GM18507 (cell line): ENCODE measurements around the gene TSPEAR.

ENCODE experiments used
- DNase-seq: peaks from one replicate; pipeline ENCODE4 v3.0.0; 2011; ENCODE audit warnings: low read depth; ENCODE audit not compliant: insufficient read length; ENCODE audit errors: extremely low spot score
- FAIRE-seq: peaks from 2 replicates; lab custom pipeline; 2011; peaks lifted over from hg19 to GRCh38; lab: Jason Lieb, UNC

TSPEAR gene

DNA sequence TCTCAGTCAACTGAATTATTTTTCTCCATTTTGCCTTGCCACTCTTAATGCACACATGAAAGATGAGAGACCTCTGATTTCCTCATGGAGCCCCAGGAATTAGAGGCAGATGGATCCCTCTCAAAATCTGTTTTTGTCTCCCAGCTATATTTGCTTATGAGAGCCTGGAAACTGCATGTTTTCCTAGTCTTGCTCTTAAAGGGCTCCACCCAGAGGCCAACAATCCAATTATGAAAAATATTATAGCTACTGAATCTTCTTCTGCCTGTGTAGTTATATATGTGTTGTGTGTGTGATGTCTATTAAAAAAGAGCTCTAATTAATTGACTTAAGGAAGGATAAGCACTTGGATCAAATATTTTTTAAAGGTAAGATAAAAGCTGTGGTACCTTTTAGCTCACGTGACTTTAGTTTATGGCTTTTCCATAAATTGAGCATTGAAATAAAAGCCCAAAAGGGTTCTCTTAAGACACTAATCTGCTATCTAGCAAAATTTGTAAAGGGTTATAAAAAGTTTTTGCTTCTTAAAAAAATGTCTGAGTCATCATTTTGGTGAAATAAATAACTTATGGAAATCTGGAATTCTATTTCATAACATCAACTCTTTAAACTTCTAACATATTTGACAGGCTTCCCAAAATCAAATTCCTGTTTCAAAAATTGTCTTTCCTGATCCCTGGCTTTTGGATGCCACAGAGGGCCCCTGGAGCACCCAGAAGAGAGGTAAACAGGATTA lies 31.2 kb upstream of the TSPEAR start:
- FAIRE-seq (no peak), DNase-seq (no peak)

DNA sequence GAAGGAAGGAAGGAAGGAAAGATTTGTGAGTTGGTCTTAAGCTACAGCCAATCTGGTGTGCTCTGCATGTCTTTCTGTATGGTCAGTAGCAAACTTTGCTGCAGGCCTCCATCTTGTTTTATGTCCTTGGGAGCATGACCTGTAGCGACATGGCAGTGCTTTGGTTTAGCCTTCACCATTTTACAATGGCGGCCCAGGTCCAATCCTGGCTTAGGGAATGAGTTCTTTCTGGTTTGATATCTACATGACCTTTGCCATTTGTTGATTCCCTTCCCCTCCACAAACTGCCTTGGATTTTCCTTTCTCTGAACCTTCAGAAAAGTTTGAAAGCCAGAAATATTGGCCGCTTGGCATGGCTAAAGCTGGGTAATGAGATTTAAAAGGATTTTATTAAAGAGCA lies 30.5 kb upstream of the TSPEAR start:
- DNase-seq (no peak), FAIRE-seq (no peak)

DNA sequence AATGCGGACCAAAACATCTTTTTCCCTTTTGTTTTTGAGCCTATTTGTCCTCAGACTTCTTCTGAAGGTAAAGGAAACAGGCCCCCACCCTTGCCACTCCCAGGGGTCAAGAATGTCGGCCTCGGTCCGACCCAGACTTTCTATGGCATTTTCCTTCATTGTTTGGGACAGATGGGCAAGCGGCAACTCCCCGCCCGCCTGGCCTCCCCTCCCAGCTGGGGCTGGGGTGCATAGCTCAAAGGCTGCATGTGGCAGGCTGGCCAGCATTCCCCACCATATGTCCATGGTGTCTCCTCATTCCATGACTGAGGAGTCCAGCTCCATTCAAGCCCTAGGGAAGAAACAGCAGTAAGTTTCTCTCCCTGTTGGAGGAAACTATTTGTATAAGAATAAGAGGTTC lies 29.4 kb upstream of the TSPEAR start:
- no peak for DNase-seq
- no peak for FAIRE-seq

DNA sequence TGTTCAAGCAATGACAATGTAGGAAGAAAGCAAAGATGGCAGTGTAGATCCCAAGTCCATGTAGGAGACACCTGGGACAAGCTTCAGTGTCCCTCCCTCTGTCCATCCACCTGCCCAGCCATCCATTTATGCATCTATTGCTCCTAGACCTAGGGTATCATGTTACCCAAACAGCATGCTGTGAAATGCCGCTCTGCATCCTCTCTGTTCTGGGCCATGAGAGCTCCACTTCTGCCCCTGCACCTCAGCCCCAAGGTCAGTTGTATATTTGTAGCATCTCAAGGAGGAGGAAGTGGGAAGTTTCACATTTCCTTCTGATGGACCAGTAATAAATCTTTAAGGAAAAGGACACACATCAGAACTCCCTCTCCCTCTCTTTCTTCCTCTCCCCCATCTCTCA lies 27.9 kb upstream of the TSPEAR start:
- DNase-seq (no peak), FAIRE-seq (no peak)

DNA sequence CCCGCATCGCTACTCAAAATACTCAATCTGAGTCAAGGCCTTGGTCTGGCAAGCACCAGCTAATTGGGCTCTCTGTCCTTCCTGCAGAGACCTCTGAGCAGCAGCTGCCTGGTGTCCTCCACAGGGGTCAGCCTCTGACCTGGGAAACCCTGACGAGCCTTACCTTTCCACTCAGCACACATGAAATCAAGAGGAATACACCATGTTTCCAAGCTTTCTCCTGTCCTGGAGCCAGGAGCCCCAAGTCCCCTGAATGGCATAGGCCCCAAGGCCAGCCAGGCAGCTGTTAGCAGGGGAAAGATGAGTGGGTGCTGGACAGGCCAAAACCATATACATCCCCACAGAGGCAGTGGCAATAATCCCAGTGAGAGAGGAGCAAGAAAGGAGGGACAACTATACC lies 27.2 kb upstream of the TSPEAR start:
- DNase-seq (no peak), FAIRE-seq (no peak)

DNA sequence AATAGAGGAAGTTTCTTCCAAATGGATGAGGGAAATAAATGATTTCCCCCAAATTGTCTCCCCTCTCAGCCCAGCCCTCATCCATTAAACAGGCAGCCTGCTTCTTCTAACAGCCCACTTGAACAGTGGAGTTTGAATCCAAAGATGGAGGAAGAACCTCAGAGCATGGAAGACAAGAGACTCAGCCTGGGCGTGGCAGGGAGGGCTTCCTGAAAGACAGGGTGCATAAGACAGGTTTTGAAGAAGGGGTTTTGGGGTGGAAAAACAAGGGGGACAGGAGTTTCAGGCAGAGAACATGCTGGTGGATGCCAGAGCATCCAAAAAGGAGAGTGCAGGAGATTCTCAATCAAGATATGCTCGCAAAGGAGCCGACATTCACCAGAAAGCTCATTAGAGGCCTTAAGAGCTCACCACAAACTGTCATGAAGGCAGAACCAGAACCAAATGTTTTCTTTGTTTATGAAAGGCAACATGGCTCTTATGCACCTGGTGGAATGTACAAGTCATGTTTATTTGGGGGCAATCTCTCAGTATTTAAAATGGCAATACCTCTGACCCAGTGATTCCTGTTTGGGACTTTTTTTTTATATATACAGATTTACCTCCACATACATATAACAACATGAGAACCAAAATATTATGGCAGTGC lies 26.5 kb upstream of the TSPEAR start:
- DNase-seq: no peak

DNA sequence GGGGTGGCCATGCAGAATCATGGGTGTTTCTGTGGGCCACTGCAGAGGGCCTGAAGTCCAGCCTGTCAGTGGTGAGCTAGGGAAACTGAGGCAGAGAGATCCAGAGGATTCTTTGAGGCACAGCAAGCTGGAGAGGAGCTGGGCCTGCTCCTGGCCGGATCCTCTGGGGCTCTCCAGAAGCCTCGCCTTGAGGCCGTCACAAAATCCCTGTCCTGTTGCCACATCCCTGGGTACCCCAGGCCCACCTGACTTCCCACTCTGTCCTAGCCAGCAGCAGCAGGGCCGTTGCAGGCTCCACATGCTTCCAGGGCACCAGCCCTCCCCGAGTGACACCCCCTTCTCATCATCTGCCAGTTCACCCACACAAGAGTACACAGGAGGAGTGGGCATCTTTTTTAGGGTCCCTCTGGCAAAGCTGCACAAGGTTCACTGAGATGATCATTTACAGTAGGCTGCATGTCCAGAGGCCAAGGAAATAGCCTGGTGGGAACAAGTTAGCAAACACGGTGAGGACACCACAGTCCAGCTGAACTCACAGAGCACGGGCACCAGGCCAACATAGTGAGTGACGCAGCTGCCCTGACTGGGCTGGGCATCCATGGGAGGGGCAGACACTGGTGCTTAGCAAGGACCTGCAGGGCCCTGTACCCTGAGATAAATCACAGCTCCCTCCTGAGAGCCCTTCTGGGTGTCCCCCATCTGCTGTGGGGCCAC lies 25.1 kb upstream of the TSPEAR start:
- DNase-seq (no peak), FAIRE-seq (no peak)

More for the DNA sequence above, 26.5 kb upstream of the TSPEAR start:
- no peak for FAIRE-seq

DNA sequence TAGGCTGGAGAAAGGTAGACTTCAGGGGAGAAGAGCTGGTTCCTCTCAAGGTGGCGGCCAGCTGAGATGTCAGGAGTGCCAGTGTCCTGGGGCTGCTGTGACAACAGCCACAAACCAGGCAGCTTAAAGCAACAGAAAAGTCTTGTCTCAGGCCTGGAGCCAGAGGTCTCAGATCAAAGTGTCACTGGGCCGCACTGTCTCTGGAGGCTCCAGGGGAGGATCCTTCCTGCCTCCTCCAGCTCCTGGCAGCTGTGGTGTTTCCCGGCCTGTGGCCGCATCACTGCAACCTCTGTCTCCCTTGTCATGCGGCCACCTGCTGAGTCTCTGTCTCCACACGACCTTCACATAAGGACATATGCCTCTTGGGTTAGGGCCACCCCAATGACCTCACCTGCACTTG lies 24.4 kb upstream of the TSPEAR start:
- FAIRE-seq (no peak), DNase-seq (no peak)

DNA sequence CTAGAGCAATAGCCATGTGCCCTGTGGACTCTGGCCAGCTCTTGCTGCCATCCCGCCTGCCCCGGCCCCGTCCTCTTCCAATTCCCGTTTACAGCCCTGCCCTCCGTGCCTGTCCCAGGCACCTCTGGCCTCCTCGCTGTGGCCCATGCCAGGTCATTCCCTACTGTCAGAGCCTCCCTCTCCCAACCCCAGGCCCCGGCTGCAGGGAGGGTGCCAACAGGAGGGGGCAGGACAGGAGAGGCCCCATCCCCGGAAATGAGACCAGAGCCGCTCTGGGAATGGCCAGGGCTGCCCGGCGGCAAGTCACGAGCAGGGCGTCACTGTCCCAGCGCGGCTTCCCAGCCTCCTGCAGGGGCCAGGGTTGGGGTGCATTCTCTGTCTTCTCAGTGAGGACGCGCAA lies 23.5 kb upstream of the TSPEAR start:
- DNase-seq: no peak
- FAIRE-seq: no peak

DNA sequence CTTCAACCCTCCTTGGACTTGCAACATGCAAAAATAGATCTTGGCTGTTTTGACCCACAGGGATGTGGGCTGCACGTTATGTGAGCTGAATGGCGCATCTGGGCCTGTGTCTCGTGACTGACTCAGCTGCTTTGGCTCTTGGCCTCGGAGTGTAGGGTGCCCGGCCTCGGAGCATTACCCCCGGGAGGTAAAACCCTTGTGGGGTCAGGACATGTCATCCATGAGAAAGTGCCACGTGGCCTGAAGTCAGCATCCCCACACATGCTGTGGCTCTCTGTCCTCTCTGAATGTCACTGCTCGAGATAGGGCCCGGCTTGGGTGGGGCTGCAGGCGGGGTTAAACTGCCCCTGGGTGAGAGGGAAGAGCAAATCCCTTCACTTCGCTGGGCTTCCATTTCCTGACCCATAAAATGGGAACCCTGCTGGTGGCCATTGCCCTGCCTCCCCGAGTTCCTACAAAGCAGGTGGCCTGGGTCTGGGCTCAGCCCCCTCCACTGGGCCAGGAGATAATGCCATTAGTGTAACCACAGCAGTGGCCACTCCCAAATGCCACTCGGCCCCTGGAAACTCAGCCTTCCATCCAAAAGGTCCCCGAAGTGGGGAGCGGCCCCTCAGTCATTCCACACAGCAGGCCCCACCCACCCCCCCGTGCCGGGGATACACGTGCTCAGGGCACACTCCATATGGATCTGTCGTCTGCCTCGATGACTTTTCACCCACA lies 22.8 kb upstream of the TSPEAR start:
- FAIRE-seq (no peak), DNase-seq (no peak)

DNA sequence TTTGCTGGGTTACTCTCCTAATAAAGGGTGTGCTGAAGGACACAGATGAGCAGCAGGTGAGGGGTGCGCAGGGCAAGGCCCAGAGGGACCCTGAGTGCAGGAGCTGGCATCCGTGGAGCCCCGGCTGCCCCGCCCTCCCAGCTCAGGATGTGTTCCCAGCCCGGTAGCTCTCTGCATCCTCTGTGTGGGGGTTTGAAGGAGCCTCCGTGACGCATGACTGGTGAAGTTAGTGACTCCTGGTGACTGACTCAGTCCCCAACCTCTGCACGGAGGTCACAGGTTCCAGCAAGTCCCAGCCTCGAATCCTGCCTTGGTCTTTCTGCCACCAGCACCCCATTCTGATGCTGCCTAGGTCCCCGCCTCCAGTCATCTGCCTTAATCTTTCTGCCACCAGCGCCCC lies 21.6 kb upstream of the TSPEAR start:
- FAIRE-seq: no peak
- no peak for DNase-seq

DNA sequence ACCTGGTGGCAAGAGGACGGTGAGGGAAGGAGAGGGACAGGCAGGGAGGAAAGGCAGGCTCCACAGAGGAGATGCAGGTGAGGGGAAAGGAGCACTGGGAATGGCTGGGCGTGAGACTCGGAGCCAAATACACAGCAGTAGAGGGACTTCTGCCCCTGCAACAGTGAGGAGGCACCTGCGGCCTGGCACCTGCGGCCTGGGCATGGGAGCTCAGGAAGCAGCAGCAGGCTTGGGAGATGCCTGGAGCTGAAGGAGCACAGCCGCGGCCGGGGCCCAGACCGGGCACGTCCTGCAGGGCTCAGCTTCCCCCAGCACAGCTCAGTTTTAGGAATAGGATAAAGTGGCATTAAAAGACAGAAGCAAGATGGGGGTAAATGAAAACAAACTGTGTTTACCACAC lies 20.9 kb upstream of the TSPEAR start:
- no peak for FAIRE-seq

DNA sequence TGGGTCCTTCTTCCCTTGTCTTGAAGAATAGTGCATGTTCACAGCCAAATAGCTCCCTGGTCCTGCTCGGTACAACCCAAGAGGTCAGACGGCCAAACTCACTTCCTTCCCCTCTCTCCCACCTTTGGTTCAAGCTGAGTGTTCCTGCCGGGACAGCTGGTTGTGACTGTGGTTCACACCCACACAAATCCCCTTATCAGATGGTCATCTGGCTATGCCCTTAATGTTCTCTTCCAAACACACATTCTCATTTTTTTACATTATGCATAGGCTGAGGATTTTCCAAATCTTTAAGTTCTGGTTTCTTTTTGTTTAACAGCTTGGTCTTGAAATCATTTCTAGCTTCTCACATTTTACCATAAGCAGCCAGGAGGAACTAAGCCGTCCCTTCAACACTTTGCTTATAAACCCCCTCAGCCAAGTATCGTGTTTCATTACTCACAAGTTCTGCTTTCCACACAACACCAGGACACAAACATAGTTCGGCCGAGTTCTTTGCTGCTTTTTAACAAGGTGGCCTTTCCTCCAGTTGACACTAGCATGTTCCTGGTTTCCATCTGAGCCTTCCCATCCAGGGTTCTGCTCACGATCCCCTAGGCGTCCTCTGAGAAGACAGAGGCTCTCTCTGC lies 19.7 kb upstream of the TSPEAR start:
- no peak for FAIRE-seq
- DNase-seq: no peak

More for the DNA sequence above, 20.9 kb upstream of the TSPEAR start:
- DNase-seq: no peak

DNA sequence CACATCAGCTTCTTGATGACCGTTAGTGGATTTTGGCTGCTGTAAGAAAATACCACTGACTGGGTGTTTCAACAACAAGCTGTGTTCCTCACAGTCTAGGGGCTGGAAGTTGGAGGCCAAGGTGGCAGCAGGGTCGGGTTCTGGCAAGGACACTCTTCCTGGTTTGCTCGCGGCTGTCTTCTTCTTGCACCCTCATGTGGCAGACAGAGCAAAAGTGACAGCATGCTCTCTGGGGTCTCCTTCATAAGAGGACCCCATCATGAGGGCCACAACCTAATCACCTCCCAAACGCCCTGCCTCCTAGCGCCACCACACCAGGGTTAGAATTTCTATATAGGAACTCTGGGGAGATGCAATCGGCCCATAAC lies 18.6 kb upstream of the TSPEAR start:
- no peak for FAIRE-seq
- no peak for DNase-seq

DNA sequence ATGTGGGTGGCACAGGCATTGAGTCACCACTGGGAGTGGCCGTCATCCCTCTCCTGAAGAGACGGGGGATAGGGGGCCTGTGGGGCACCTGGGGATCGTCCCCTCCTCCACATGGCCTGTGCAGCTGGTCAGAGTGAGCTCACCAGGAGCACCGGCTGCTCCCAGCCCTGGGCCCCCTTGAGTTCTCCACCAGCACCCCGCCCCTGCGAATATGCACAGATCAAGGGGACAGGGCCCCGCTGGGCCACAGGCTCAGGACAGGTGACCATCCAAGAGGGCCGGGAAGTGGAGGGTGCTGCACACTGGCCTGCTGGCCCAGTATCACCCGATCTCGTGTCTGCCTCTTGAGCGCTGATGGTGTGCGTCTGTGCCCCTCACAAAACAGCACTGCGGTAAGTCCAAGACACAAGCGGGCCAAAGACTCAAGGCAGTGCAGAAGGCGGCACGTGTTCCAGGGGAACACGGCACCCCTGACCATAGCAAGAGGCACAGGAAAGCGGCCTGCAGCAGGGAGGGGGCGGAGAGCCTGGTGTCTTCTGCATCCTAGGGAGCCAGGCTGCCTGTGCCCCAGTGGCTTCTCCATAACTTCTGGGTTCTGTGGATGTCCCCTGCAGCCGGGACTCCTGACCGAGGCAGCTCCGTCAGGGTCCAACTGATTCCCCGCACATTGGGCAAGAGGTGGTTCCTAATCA lies 18.1 kb upstream of the TSPEAR start:
- DNase-seq: no peak
- FAIRE-seq: no peak

DNA sequence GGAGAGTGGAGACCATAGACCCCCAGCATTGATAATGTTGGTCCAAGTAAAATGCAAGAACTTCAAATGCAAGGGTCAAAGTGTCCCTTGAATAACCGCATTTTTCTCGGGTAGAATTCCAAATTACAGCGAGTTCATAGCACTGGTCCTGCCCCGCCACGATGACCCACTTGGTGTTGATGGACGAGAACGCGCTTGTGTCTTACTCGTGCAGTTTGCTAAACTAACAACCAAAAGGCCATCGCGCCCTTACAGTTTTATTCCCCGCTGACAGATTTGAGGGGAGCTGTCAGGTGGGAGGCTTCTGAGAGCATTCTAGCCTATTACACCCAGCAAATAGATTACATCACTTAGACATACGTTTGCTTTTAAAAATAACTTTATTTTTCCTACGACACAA lies 17.3 kb upstream of the TSPEAR start:
- FAIRE-seq (no peak), DNase-seq (no peak)

DNA sequence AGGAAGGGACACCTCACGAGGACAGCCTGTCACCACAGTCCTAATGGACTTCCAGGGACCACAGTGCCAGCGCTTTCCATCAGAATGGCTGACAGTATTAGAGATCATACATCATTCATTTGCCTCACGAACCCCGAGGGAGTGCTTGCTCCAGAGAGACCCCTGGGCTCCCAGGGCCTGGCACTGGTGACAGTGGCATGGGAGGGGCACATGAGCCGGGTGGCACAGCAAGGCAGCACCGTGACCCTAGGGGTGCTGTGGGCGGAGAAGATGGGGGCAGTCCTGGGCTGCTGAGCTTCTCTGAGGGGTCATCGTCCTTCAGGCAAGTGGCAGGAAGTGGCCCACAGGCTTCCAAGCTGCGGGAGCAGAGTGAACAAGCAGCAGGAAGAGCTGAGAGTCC lies 16.4 kb upstream of the TSPEAR start:
- FAIRE-seq: no peak
- no peak for DNase-seq

DNA sequence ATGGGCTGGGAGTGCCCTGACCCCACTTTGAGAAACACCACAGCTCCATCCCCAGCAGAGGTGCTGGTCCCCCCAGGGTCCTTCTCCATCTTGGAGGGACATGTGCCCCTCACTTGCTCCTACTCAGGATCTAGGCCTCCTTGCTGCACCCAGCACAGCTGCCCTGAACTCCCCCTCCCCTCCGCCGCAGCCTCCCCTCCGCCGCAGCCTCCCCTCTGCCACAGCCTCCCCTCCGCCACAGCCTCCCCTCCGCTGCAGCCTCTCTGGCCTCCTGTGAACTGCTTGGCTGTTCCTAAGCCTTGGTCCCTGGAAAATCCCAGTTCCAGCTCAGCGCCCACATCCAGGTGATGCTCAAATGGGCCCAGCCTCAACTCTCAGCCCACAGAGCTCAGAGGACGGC lies 15.9 kb upstream of the TSPEAR start:
- DNase-seq (no peak), FAIRE-seq (no peak)

DNA sequence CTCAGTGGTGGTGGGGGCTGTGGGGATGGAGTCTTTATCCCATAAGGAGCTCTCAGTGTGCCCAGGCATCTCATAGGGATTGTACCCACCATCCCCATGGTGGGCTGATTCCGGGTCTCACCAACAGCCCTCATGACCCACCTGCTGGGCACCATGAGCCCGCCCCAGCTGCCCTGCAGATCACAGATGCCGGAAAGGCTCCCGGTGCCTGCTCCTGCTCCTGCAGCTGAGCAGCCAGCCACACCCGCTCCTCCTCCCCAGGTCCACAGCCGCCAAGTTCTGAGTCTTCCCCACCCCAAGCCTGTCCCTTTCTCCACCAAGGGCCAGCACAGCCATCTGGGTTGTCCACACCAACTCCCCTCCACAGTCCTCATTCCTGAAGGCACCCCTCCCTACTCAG lies 15.5 kb upstream of the TSPEAR start:
- DNase-seq: no peak
- FAIRE-seq: no peak
